Upper lobe of left lung (tissue), 6 donors: ENCODE results near the gene MAP7D2. TPM values are rescaled to one million over a fixed set of nuclear protein-coding genes. Genes with fewer than 3 reads are reported as not detected.

ENCODE experiments used
- ATAC-seq, 2 donors: fragments of 200-7000 bp; cut with Tn5 transposase; one replicate each; pipeline ENCODE4 v1.9.1; 2022; ENCODE audit warnings: mild to moderate bottlenecking in 2 of 2, moderate library complexity in 2 of 2; ENCODE audit not compliant: low FRiP score in 2 of 2
- DNase-seq, 2 donors: peaks; one replicate each; pipeline ENCODE4 v3.0.0-alpha.2; 2019 to 2020
- H3K27ac ChIP-seq, 4 donors: fragments of 200-600 bp; sonication (generic); one replicate each; pipeline ENCODE4 v1.5.1; 2016 to 2019
- H3K27me3 ChIP-seq, 4 donors: fragments of 200-600 bp; sonication (generic); one replicate each; pipeline ENCODE4 v1.5.1; 2017 to 2019
- H3K36me3 ChIP-seq, 4 donors: fragments of 200-600 bp; sonication (generic); one replicate each; pipeline ENCODE4 v1.5.1; 2016 to 2019
- H3K4me1 ChIP-seq, 4 donors: fragments of 200-600 bp; sonication (generic); one replicate each; pipeline ENCODE4 v1.5.1; 2018 to 2019
- H3K4me3 ChIP-seq, 4 donors: fragments of 200-600 bp; sonication (generic); one replicate each; pipeline ENCODE4 v1.5.1; 2017 to 2019; ENCODE audit warnings: mild to moderate bottlenecking in 2 of 4, moderate library complexity in 1 of 4
- H3K9me3 ChIP-seq, 4 donors: fragments of 200-600 bp; sonication (generic); one replicate each; pipeline ENCODE4 v1.5.1; 2018 to 2019
- EP300 ChIP-seq, 4 donors: sonication (generic); formaldehyde crosslinking; IDR thresholded peaks; one replicate each; pipeline ENCODE4 v1.5.1; 2017; ENCODE audit warnings: antibody characterized with exemption in 4 of 4, control low read depth in 2 of 4
- POLR2A ChIP-seq, 4 donors: fragments of 450-650 bp; IDR thresholded peaks; one replicate each; pipeline ENCODE4 v1.5.1; 2016 to 2017; ENCODE audit warnings: antibody characterized with exemption in 4 of 4, mild to moderate bottlenecking in 2 of 4
- POLR2AphosphoS5 ChIP-seq, 2 donors: sonication (generic); formaldehyde crosslinking; IDR thresholded peaks; one replicate each; pipeline ENCODE4 v1.5.1; 2017; ENCODE audit warnings: antibody characterized with exemption in 2 of 2
- WGBS, 2 donors: methylation state at CpG; one replicate each; pipeline ENCODE4 v1.1.5; 2017 to 2018; 5-methylcytosine and 5-hydroxymethylcytosine counted together
- total RNA-seq, 6 donors: library from RNA; depleted of rRNA in 4 of 6; stranded (reverse); fragments of >200 nt in 4 of 6; gene quantifications; one replicate each; pipeline versions ENCODE4 v1.1.0 to v1.2.1, GENCODE V29; 2016 to 2021
- TF ChIP-seq, protein P1 (sequence below), 6 experiments: fragments of 450-650 bp in 4 of 6; fragments of 200-600 bp in 2 of 6; sonication (generic) in 2 of 6; IDR thresholded peaks; one replicate each; pipeline ENCODE4 v1.5.1; 2016 to 2019; ENCODE audit warnings: antibody characterized with exemption in 6 of 6
- donor health status: DM: no; HTN: no; CAD: no; lungs with moderate emphysema.
- donor health status: DM: no; HTN: yes; CAD: no; lungs with severe emphysema.

The MAP7D2 gene
- total RNA-seq, 6 donors from 2014 or later, result under 0.01 to 13.4 (median 0.51) TPM

GRCh38 chrX:20116087-20116576 is 575 bp downstream of the MAP7D2 start:
- H3K4me1 ChIP-seq, result peaks cover 0 to 13% (median 7%) of the 10 kb centered on the region in 4 donors
- H3K4me3 ChIP-seq, result peak overlapping the region in 3 of 4 donors; percentile 27 to 39 (median 35)
- ATAC-seq, result no peak
- H3K27ac ChIP-seq, result no peak overlapping the region
- peaks cover 0 to 5% (median 0%) of the 10 kb centered on the region in 4 donors for H3K9me3 ChIP-seq
- WGBS, 2 donors, result 48% methylated on average over 20 of the region's 47 CpGs; no CpG with 5 or more reads in 1 of the 2 donors
- no peaks in the 10 kb centered on the region for H3K36me3 ChIP-seq
- H3K27me3 ChIP-seq, result peaks cover 0 to 12% (median 0%) of the 10 kb centered on the region in 4 donors
- TF ChIP-seq POLR2A (IDR thresholded peaks at IDR 0.05) (no peak), EP300 (IDR thresholded peaks at IDR 0.05) (no peak), POLR2AphosphoS5 (IDR thresholded peaks at IDR 0.05) (no peak)
- TF ChIP-seq, protein P1, sequence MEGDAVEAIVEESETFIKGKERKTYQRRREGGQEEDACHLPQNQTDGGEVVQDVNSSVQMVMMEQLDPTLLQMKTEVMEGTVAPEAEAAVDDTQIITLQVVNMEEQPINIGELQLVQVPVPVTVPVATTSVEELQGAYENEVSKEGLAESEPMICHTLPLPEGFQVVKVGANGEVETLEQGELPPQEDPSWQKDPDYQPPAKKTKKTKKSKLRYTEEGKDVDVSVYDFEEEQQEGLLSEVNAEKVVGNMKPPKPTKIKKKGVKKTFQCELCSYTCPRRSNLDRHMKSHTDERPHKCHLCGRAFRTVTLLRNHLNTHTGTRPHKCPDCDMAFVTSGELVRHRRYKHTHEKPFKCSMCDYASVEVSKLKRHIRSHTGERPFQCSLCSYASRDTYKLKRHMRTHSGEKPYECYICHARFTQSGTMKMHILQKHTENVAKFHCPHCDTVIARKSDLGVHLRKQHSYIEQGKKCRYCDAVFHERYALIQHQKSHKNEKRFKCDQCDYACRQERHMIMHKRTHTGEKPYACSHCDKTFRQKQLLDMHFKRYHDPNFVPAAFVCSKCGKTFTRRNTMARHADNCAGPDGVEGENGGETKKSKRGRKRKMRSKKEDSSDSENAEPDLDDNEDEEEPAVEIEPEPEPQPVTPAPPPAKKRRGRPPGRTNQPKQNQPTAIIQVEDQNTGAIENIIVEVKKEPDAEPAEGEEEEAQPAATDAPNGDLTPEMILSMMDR (IDR thresholded peaks at IDR 0.05), result no peak
- peak in 1 of 2 donors; percentile 66 for DNase-seq

- Histone ChIP-seq H3K27ac (no peak overlapping the region), H3K27me3 (peaks cover 0 to 10% (median 0%) of the 10 kb centered on the region in 4 donors), H3K9me3 (peaks cover 0 to 5% (median 0%) of the 10 kb centered on the region in 4 donors), H3K36me3 (no peaks in the 10 kb centered on the region), H3K4me1 (peaks cover 0 to 13% (median 7%) of the 10 kb centered on the region in 4 donors), H3K4me3 (no peak overlapping the region)
- no peak for TF ChIP-seq EP300 (IDR thresholded peaks at IDR 0.05)
- TF ChIP-seq POLR2A (IDR thresholded peaks at IDR 0.05), result no peak
- TF ChIP-seq, protein P1 (IDR thresholded peaks at IDR 0.05), result no peak
- TF ChIP-seq POLR2AphosphoS5 (IDR thresholded peaks at IDR 0.05), result no peak
- no peak for DNase-seq
- ATAC-seq, result no peak
- WGBS, 2 donors, result 89 to 94% methylated on average over 10 to 14 of the region's 14 CpGs
Measured at GRCh38 chrX:20112022-20112774, 4.5 kb downstream of the MAP7D2 start.

DNA sequence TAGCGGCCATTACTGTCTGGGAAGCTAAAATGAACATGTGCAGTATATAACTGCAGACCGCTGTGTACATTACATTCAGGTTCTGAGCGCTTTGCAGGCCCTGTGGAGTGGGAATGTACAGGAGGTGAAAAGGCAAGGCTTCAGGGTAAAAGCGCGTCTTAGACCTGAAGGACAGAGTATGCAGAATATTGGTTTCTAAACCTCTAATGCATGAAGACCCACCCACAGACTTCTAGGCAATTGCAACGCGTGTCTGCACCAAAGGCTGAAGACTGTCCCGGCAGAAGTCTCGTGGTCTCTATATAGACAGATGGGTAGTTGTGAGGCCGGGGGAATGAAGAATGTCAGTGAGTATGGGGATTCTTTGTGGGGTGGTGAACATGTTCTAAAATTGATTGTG is 5.4 kb downstream of the MAP7D2 start:
- DNase-seq (no peak), ATAC-seq (no peak)
- WGBS, 2 donors, result 97% methylated on average over 8 to 10 of the region's 10 CpGs
- TF ChIP-seq, protein P1 (IDR thresholded peaks at IDR 0.05), result no peak
- TF ChIP-seq POLR2A (IDR thresholded peaks at IDR 0.05) (no peak), POLR2AphosphoS5 (IDR thresholded peaks at IDR 0.05) (no peak), EP300 (IDR thresholded peaks at IDR 0.05) (no peak)
- peaks cover 0 to under 1% (median 0%) of the 10 kb centered on the region in 4 donors for H3K27me3 ChIP-seq
- no peak overlapping the region for H3K4me3 ChIP-seq
- no peaks in the 10 kb centered on the region for H3K9me3 ChIP-seq
- H3K27ac ChIP-seq, result no peak overlapping the region
- H3K36me3 ChIP-seq, result no peaks in the 10 kb centered on the region
- peaks cover 0 to 5% (median 4%) of the 10 kb centered on the region in 4 donors for H3K4me1 ChIP-seq

GRCh38 chrX:20101934-20102581 is 14.6 kb downstream of the MAP7D2 start:
- Histone ChIP-seq H3K36me3 (no peaks in the 10 kb centered on the region), H3K27ac (no peak overlapping the region), H3K9me3 (no peaks in the 10 kb centered on the region), H3K4me1 (no peaks in the 10 kb centered on the region), H3K4me3 (no peak overlapping the region), H3K27me3 (no peaks in the 10 kb centered on the region)
- TF ChIP-seq EP300 (IDR thresholded peaks at IDR 0.05) (no peak), POLR2AphosphoS5 (IDR thresholded peaks at IDR 0.05) (no peak), POLR2A (IDR thresholded peaks at IDR 0.05) (no peak)
- TF ChIP-seq, protein P1 (IDR thresholded peaks at IDR 0.05), result no peak
- 77 to 90% methylated on average over 2 of the region's 2 CpGs for WGBS, 2 donors
- no peak for DNase-seq
- ATAC-seq, result no peak
